ENCODE measurements around the gene LMNB1.
"Not testable (repeated sequence)": the region's sequence is repeated elsewhere in the genome, so short reads cannot be mapped to it uniquely, and the experiment has no call there.

LMNB1 gene

GRCh38 chr5:126829098-126829497 is 52.2 kb downstream of the LMNB1 start:
- no peak for DNase-seq

- DNase-seq: no peak
Observed at GRCh38 chr5:126830061-126830460, 53.1 kb downstream of the LMNB1 start.

GRCh38 chr5:126831156-126831555 is 54.2 kb downstream of the LMNB1 start:
- DNase-seq: no peak

- DNase-seq: no peak
Observed at GRCh38 chr5:126836778-126837177, 59.8 kb downstream of the LMNB1 start.

GRCh38 chr5:126837242-126837641 is 60.3 kb downstream of the LMNB1 start:
- DNase-seq: no peak

- DNase-seq: no peak
Observed at GRCh38 chr5:126837906-126838539, 61.1 kb downstream of the LMNB1 start.

- DNase-seq: not testable (repeated sequence)
Observed at GRCh38 chr5:126839407-126839806, 62.5 kb downstream of the LMNB1 start.

GRCh38 chr5:126843375-126843774 is 66.4 kb downstream of the LMNB1 start:
- not testable (repeated sequence) for DNase-seq

GRCh38 chr5:126845470-126846070 is 68.6 kb downstream of the LMNB1 start:
- DNase-seq: not testable (repeated sequence)

- DNase-seq: no peak
Observed at GRCh38 chr5:126846344-126846743, 69.4 kb downstream of the LMNB1 start.

GRCh38 chr5:126846744-126847455 is 70.0 kb downstream of the LMNB1 start:
- DNase-seq: no peak

GRCh38 chr5:126847456-126847820 is 70.5 kb downstream of the LMNB1 start:
- no peak for DNase-seq

- DNase-seq: no peak
Observed at GRCh38 chr5:126847826-126848251, 70.9 kb downstream of the LMNB1 start.

- no peak for DNase-seq
Observed at GRCh38 chr5:126848253-126848652, 71.3 kb downstream of the LMNB1 start.

GRCh38 chr5:126849101-126849678 is 72.3 kb downstream of the LMNB1 start:
- no peak for DNase-seq

- DNase-seq: no peak
Observed at GRCh38 chr5:126851501-126852011, 74.6 kb downstream of the LMNB1 start.

GRCh38 chr5:126852091-126852571 is 75.2 kb downstream of the LMNB1 start:
- no peak for DNase-seq

GRCh38 chr5:126852841-126853271 is 75.9 kb downstream of the LMNB1 start:
- no peak for DNase-seq

GRCh38 chr5:126853541-126854307 is 76.8 kb downstream of the LMNB1 start:
- not testable (repeated sequence) for DNase-seq

- no peak for DNase-seq
Observed at GRCh38 chr5:126854526-126855110, 77.7 kb downstream of the LMNB1 start.

GRCh38 chr5:126855266-126855665 is 78.3 kb downstream of the LMNB1 start:
- DNase-seq: no peak

Measured in NCI-H1694 (cell line).